Measurements from ENCODE around the gene MUC5AC. TPM values are rescaled to one million over a fixed set of nuclear protein-coding genes. Genes with fewer than 3 reads are reported as not detected.
"Not testable (repeated sequence)": the region's sequence is repeated elsewhere in the genome, so short reads cannot be mapped to it uniquely, and the experiment has no call there.

MUC5AC gene
- total and polyA plus RNA-seq, 2 experiments from 2014 or later, result not detected

DNA sequence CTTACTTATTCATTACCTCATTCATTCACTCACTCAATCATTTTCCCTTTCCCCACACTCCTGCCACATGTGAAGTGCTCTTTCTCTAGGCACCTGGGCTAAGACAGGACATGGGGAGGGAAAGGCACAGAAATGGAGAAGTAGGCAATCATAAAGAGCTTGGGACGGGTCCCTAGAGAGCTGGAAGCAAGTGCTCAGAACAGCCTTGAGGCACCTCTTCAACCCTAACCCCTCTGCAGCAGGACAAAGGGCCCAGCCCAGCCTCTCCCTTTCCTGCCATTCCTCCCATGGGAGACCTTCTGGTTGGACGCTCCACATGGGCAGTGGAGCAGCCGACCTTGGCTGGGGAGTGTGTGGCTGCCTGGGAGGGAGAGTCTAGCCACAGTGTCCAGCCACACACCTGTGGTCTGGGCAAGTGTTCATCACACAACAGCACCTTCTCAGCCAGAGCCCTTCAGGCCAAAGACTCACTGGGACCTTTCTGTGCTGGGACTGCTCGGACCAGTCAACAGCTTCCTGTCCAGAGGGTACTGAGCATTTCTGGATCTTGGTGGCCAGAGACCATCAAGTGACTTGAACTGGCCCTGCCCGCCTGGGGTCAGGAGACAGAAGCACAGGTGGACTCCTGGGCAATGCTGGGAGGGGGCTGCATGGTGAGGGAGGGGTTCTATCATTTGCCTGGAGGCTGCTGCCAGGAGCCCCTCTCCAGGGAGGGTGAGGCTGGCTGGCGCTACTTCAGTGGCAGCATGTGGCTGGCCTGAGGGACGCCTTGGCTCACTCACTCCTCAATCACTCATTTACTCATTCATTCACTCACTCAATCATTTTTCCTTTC lies 1.0 kb upstream of the MUC5AC start:
- DNase-seq, result no peak
- in situ Hi-C loops (cut with MboI), result no loop called here
- WGBS, 2 experiments (ENCODE audit: low coverage in 1 of 2, low lambda C conversion rate in 2 of 2, missing lambda C conversion rate in 2 of 2), result 79 to 83% methylated on average over 7 of the region's 7 CpGs

DNA sequence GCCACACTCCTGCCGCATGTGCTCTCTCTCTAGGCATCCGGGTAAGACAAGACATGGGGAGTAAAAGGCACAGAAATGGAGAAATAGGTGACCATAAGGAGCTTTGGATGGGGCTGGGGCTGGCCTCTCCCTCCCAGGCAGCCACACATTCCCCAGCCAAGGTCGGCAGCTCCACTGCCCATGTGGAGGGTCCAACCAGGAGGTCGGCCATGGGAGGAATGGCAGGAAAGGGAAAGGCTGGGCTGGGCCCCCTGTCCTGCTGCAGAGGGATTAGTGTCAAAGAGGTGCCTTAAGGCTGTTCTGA lies 460 bp upstream of the MUC5AC start:
- H3K27me3 ChIP-seq (replicated peaks; ENCODE audit: insufficient read depth), result no peaks in the 10 kb centered on the region
- H3K4me2 ChIP-seq (ENCODE audit: unreplicated experiment), result no peak overlapping the region
- peaks cover 8% of the 10 kb centered on the region; the same call in 1 of the 2 replicates for H3K4me1 ChIP-seq (ENCODE audit: insufficient read depth)
- no peaks in the 10 kb centered on the region for H3K36me3 ChIP-seq (ENCODE audit: low read depth)
- no peak overlapping the region for H3K4me3 ChIP-seq
- no peak overlapping the region for H2AFZ ChIP-seq
- no peaks in the 10 kb centered on the region for H3K9me3 ChIP-seq (ENCODE audit: low read depth)
- H3K27ac ChIP-seq, result no peak overlapping the region
- H3F3A ChIP-seq (ENCODE audit: insufficient read depth), result peaks cover 15% of the 10 kb centered on the region
- H4K20me1 ChIP-seq (ENCODE audit: insufficient read depth), result no peaks in the 10 kb centered on the region
- no peak overlapping the region for H3K9ac ChIP-seq
- DNase-seq, result no peak
- H3K79me2 ChIP-seq (ENCODE audit: insufficient read depth), result no peaks in the 10 kb centered on the region
- 58% methylated on average over 4 of the region's 4 CpGs for WGBS, 2 experiments (ENCODE audit: low coverage in 1 of 2, low lambda C conversion rate in 2 of 2, missing lambda C conversion rate in 2 of 2)
- in situ Hi-C loops (cut with MboI), result no loop called here
- H3K9me2 ChIP-seq (ENCODE audit: insufficient read depth), result no peaks in the 10 kb centered on the region
- TF ChIP-seq EZH2phosphoT487 (IDR thresholded peaks at IDR 0.05; ENCODE audit: insufficient read depth, low read depth) (no peak), EZH2 (IDR thresholded peaks at IDR 0.05; ENCODE audit: insufficient read depth, poor library complexity, severe bottlenecking) (no peak)

More for the DNA sequence above, 1.0 kb upstream of the MUC5AC start:
- H3K36me3 ChIP-seq (ENCODE audit: low read depth), result no peaks in the 10 kb centered on the region
- no peaks in the 10 kb centered on the region for H4K20me1 ChIP-seq (ENCODE audit: insufficient read depth)
- no peak overlapping the region for H3K27ac ChIP-seq
- no peaks in the 10 kb centered on the region for H3K79me2 ChIP-seq (ENCODE audit: insufficient read depth)
- peaks cover 15% of the 10 kb centered on the region for H3F3A ChIP-seq (ENCODE audit: insufficient read depth)
- H3K4me1 ChIP-seq (ENCODE audit: insufficient read depth), result peaks cover 8% of the 10 kb centered on the region; the same call in 1 of the 2 replicates
- H3K9me3 ChIP-seq (ENCODE audit: low read depth), result no peaks in the 10 kb centered on the region
- no peak overlapping the region for H3K4me3 ChIP-seq
- TF ChIP-seq EZH2 (IDR thresholded peaks at IDR 0.05; ENCODE audit: insufficient read depth, poor library complexity, severe bottlenecking) (no peak), EZH2phosphoT487 (IDR thresholded peaks at IDR 0.05; ENCODE audit: insufficient read depth, low read depth) (no peak)
- no peaks in the 10 kb centered on the region for H3K9me2 ChIP-seq (ENCODE audit: insufficient read depth)
- H3K9ac ChIP-seq, result no peak overlapping the region
- H3K4me2 ChIP-seq (ENCODE audit: unreplicated experiment), result no peak overlapping the region
- H2AFZ ChIP-seq, result no peak overlapping the region
- H3K27me3 ChIP-seq (replicated peaks; ENCODE audit: insufficient read depth), result no peaks in the 10 kb centered on the region

DNA sequence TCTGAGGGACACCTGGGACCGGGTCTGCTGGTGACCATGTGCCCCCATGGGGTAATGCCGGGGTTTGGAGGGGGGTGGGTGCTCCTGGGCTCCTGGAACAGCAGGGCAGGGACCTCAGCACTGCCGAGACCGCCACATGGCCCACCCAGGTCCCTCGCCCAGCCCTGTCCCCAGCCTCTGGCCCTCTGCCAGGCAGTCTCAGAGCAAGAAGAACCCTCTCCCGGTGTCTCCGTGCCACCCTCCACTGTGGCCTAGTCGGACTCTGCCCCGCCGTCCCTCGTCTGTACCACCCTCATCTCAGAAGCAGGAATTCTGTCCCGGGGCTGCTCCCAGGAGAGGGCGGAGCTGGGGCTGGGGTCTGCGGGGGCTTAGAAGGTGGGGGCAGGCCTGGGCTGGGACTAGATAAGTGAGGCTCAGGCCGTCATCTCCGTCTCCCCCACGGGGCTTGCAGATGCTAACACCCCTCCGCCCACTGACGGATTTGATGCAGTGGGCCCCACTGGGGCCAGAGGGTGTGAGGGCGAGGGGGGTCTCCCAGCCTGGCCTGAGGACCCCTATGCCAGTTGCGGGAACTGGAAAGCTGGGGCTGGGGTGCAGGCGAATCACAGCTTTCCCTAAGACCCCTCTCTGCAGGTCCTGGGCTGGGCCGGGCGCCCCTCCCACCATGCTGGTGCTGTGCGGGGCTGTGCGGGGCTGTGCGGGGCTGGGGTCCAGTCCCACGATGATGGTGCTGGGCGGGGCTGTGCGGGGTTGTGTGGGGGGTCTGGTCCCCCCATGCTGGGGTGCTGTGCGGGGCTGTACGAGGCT lies 1.1 kb downstream of the MUC5AC start:
- Histone ChIP-seq H3K9me2 (ENCODE audit: insufficient read depth) (no peaks in the 10 kb centered on the region), H3K36me3 (ENCODE audit: low read depth) (no peaks in the 10 kb centered on the region), H3K9ac (no peak overlapping the region), H3K27me3 (replicated peaks; ENCODE audit: insufficient read depth) (peaks cover 4% of the 10 kb centered on the region; the same call in 1 of the 2 replicates), H3K79me2 (ENCODE audit: insufficient read depth) (no peaks in the 10 kb centered on the region), H3K4me1 (ENCODE audit: insufficient read depth) (peaks cover 4% of the 10 kb centered on the region; the same call in 1 of the 2 replicates), H3K4me3 (no peak overlapping the region), H3K27ac (no peak overlapping the region), H3F3A (ENCODE audit: insufficient read depth) (peaks cover 15% of the 10 kb centered on the region), H2AFZ (no peak overlapping the region), H3K9me3 (ENCODE audit: low read depth) (no peaks in the 10 kb centered on the region), H4K20me1 (ENCODE audit: insufficient read depth) (no peaks in the 10 kb centered on the region), H3K4me2 (ENCODE audit: unreplicated experiment) (no peak overlapping the region)
- TF ChIP-seq EZH2phosphoT487 (IDR thresholded peaks at IDR 0.05; ENCODE audit: insufficient read depth, low read depth), result no peak
- no peak for TF ChIP-seq EZH2 (IDR thresholded peaks at IDR 0.05; ENCODE audit: insufficient read depth, poor library complexity, severe bottlenecking)
- in situ Hi-C loops (cut with MboI), result no loop called here
- WGBS, 2 experiments (ENCODE audit: low coverage in 1 of 2, low lambda C conversion rate in 2 of 2, missing lambda C conversion rate in 2 of 2), result 65 to 66% methylated on average over 18 to 27 of the region's 32 CpGs
- DNase-seq, result no peak

DNA sequence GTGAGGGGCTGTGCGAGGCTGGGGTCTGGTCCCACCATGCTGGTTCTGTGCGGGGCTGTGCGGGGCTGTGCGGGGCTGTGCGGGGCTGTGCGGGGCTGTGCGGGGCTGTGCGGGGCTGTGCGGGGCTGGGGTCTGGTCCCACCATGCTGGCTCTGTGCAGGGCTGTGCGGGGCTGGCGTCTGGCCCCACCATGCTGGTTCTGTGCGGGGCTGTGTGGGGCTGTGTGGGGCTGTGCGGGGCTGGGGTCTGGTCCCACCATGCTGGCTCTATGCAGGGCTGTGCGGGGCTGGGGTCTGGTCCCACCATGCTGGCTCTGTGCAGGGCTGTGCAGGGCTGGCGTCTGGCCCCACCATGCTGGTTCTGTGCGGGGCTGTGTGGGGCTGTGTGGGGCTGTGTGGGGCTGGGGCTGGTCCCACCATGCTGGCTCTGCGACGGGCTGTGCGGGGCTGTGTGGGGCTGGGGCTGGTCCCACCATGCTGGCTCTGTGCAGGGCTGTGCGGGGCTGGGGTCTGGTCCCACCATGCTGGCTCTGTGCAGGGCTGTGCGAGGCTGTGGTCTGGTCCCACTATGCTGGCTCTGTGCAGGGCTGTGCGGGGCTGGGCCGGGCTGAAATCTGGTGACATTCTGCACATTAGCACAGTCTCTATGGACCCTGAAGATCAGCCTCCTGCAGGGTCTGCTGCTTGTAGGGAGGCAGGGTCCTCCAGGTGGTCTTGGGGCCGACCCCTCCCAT lies 1.9 kb downstream of the MUC5AC start:
- in situ Hi-C loops (cut with MboI), result not testable (repeated sequence)
- WGBS, 2 experiments (ENCODE audit: low coverage in 1 of 2, low lambda C conversion rate in 2 of 2, missing lambda C conversion rate in 2 of 2), result 46 to 60% methylated on average over 4 to 19 of the region's 24 CpGs

More for the DNA sequence above, 1.9 kb downstream of the MUC5AC start:
- not testable (repeated sequence) for H3K27me3 ChIP-seq (replicated peaks; ENCODE audit: insufficient read depth); H3K4me1 ChIP-seq (ENCODE audit: insufficient read depth); H2AFZ ChIP-seq; H3K79me2 ChIP-seq (ENCODE audit: insufficient read depth); H3K4me2 ChIP-seq (ENCODE audit: unreplicated experiment); H3K9me3 ChIP-seq (ENCODE audit: low read depth); H3K9ac ChIP-seq; H3K4me3 ChIP-seq; H3K27ac ChIP-seq; H3K9me2 ChIP-seq (ENCODE audit: insufficient read depth); H4K20me1 ChIP-seq (ENCODE audit: insufficient read depth); H3K36me3 ChIP-seq (ENCODE audit: low read depth); DNase-seq
- peaks cover 15% of the 10 kb centered on the region for H3F3A ChIP-seq (ENCODE audit: insufficient read depth)

All from GM23248 (cell line).